ENCODE results near the gene CFAP97D2. TPM values are rescaled to one million over a fixed set of nuclear protein-coding genes. Genes with fewer than 3 reads are reported as not detected.
"Not testable (repeated sequence)": the region's sequence is repeated elsewhere in the genome, so short reads cannot be mapped to it uniquely, and the experiment has no call there.

Gene CFAP97D2
- total RNA-seq, 1 donor from 2014 or later: not detected

DNA sequence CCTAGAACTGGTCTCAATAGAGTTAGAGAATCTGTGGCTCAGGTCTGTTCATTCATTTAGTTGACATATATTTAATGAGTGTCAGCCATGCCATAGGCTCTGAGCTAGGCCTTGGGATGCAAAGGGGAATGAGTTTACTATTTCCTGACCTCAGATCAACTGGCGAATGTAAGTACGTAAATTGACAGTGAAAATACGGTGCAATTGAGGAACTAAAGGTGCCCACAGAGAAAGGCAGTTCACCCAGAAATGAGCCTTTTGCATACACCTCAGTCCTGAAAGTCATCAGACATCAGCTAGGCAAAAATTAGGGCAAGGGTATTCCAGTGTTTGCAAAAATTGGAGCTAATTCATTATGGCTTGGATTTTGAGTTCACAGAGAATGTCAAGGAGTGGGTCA, 81.8 kb downstream of the CFAP97D2 start:
- DNase-seq (ENCODE audit: low spot score): no peak
- TF ChIP-seq, protein P1, sequence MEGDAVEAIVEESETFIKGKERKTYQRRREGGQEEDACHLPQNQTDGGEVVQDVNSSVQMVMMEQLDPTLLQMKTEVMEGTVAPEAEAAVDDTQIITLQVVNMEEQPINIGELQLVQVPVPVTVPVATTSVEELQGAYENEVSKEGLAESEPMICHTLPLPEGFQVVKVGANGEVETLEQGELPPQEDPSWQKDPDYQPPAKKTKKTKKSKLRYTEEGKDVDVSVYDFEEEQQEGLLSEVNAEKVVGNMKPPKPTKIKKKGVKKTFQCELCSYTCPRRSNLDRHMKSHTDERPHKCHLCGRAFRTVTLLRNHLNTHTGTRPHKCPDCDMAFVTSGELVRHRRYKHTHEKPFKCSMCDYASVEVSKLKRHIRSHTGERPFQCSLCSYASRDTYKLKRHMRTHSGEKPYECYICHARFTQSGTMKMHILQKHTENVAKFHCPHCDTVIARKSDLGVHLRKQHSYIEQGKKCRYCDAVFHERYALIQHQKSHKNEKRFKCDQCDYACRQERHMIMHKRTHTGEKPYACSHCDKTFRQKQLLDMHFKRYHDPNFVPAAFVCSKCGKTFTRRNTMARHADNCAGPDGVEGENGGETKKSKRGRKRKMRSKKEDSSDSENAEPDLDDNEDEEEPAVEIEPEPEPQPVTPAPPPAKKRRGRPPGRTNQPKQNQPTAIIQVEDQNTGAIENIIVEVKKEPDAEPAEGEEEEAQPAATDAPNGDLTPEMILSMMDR (IDR thresholded peaks at IDR 0.05; ENCODE audit: unreplicated experiment): no peak
- Mint-ChIP-seq H3K27me3 (ENCODE audit: unreplicated experiment) (no peaks in the 10 kb centered on the region), H3K4me3 (ENCODE audit: unreplicated experiment) (no peak overlapping the region), H3K9me3 (ENCODE audit: unreplicated experiment) (no peaks in the 10 kb centered on the region), H3K4me1 (ENCODE audit: unreplicated experiment) (peaks cover 4% of the 10 kb centered on the region), H3K36me3 (ENCODE audit: low read depth, unreplicated experiment) (peaks cover 31% of the 10 kb centered on the region), H3K27ac (ENCODE audit: unreplicated experiment) (no peak overlapping the region)

DNA sequence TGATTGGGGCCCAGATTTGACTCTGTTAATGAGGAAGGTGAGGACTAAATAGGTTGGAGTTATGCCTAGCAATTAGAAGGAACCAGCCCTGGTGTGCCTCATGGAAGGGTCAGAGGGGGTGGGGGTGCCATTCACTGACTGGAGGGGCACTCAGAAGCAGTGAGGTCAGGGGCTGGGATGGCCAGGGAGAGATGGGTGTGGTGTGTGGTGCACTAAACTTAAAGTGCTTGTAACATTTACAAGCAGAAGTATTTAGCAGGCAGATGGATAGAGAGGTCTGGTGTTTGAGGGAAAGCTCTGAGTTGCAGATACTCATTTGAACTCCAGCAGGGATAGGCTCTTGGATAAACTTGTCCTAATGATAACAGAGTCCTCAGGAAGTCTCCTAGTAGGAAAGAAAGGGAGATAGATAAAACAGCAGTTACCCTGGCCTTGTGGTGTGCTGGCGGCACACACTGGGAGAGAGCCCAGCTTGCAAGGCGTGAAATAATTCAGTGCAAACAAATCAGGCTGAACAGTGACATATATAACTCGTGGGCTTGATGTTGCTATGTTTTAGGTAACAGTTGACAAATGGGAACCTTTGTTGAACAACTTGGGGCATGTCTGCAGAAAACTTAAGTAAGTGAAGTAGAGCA, 82.4 kb downstream of the CFAP97D2 start:
- DNase-seq (ENCODE audit: low spot score): no peak
- no peak overlapping the region for H3K27ac Mint-ChIP-seq (ENCODE audit: unreplicated experiment)
- peaks cover 37% of the 10 kb centered on the region for H3K36me3 Mint-ChIP-seq (ENCODE audit: low read depth, unreplicated experiment)
- no peaks in the 10 kb centered on the region for H3K9me3 Mint-ChIP-seq (ENCODE audit: unreplicated experiment)
- peaks cover 1% of the 10 kb centered on the region for H3K4me1 Mint-ChIP-seq (ENCODE audit: unreplicated experiment)
- TF ChIP-seq, protein P1 (IDR thresholded peaks at IDR 0.05; ENCODE audit: unreplicated experiment): no peak
- H3K27me3 Mint-ChIP-seq (ENCODE audit: unreplicated experiment): no peaks in the 10 kb centered on the region
- H3K4me3 Mint-ChIP-seq (ENCODE audit: unreplicated experiment): peak overlapping the region; percentile 7

DNA sequence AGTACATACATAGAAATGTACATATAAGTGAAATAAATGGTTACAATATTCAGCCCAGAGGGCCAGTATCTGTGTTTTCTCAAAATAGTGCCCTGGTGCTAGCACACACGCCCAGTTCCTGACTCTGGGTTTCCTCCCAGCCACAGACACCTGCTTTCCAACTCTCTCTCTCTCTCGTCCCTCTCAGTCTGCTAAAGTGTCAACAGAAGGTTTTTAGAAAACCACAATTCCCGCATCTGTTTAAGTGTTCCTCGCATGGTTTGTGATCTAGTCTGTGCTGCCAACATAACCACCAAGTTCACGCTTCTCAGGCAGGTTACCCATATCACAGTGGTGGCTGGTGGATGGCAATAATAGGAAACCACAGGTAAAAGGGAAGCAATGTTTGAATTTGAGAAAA, 84.5 kb downstream of the CFAP97D2 start:
- Mint-ChIP-seq H3K27ac (ENCODE audit: unreplicated experiment) (no peak overlapping the region), H3K9me3 (ENCODE audit: unreplicated experiment) (no peaks in the 10 kb centered on the region), H3K36me3 (ENCODE audit: low read depth, unreplicated experiment) (peaks cover 49% of the 10 kb centered on the region), H3K4me1 (ENCODE audit: unreplicated experiment) (no peaks in the 10 kb centered on the region), H3K27me3 (ENCODE audit: unreplicated experiment) (no peaks in the 10 kb centered on the region), H3K4me3 (ENCODE audit: unreplicated experiment) (no peak overlapping the region)
- DNase-seq (ENCODE audit: low spot score): no peak
- TF ChIP-seq, protein P1 (IDR thresholded peaks at IDR 0.05; ENCODE audit: unreplicated experiment): no peak

DNA sequence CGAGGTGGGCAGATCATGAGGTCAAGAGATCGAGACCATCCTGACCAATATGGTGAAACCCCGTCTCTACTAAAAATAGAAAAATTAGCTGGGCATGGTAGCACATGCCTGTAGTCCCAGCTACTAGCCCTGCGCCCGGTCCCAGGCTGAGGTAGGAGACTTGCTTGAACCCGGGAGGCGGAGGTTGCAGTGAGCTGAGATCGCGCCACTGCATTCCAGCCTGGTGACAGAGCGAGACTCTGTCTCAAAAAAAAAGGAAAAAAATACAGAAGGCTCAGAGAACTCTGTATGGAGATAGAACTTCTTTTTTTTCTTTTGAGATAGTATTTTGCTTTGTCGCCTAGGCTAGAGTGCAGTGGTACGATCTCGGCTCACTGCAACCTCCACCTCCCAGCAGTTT, 85.3 kb downstream of the CFAP97D2 start:
- not testable (repeated sequence) for H3K4me1 Mint-ChIP-seq (ENCODE audit: unreplicated experiment); H3K9me3 Mint-ChIP-seq (ENCODE audit: unreplicated experiment)

DNA sequence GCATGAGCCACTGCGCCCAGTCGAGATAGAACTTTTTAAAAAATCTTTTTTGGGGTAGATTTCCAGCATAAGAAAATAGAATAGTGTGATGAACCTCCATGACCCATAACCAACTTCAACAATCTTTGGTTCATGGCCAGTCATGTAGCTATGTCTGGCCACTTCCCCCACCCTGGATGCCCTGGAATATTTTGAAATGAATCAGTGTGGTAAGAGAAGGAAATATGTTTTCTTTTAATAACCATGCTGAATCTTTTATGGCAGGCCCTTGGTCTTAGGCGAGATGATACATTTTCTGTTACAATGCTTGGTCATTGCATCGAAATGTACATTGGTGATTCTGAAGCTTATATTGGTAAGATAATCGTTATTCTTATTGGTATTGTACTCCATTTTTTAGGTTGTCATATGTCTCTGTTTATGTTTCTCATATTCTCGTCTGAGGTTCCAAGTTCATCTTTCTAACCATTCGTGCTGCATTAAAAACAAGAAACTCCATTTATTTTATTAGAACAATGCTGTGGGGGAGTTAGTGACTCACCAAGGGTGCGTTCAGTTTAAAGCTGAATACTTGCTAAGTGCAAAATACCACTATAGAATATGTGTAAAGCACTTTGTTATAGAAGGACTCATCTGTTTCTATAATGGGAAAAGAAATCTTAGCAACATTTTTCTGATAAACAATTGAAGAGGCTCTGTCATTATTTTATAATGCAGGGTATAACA, 86.0 kb downstream of the CFAP97D2 start:
- Mint-ChIP-seq H3K27me3 (ENCODE audit: unreplicated experiment) (no peaks in the 10 kb centered on the region), H3K27ac (ENCODE audit: unreplicated experiment) (no peak overlapping the region), H3K36me3 (ENCODE audit: low read depth, unreplicated experiment) (peaks cover 53% of the 10 kb centered on the region), H3K4me1 (ENCODE audit: unreplicated experiment) (no peaks in the 10 kb centered on the region), H3K4me3 (ENCODE audit: unreplicated experiment) (no peak overlapping the region), H3K9me3 (ENCODE audit: unreplicated experiment) (no peaks in the 10 kb centered on the region)
- no peak for DNase-seq (ENCODE audit: low spot score)
- TF ChIP-seq, protein P1 (IDR thresholded peaks at IDR 0.05; ENCODE audit: unreplicated experiment): no peak

More for the DNA sequence above, 85.3 kb downstream of the CFAP97D2 start:
- H3K27me3 Mint-ChIP-seq (ENCODE audit: unreplicated experiment); H3K4me3 Mint-ChIP-seq (ENCODE audit: unreplicated experiment); H3K27ac Mint-ChIP-seq (ENCODE audit: unreplicated experiment); DNase-seq (ENCODE audit: low spot score): not testable (repeated sequence)
- peaks cover 53% of the 10 kb centered on the region for H3K36me3 Mint-ChIP-seq (ENCODE audit: low read depth, unreplicated experiment)
